ENCODE results near the gene ERVV-1.
"Not testable (repeated sequence)": the region's sequence is repeated elsewhere in the genome, so short reads cannot be mapped to it uniquely, and the experiment has no call there.

The ERVV-1 gene, protein sequence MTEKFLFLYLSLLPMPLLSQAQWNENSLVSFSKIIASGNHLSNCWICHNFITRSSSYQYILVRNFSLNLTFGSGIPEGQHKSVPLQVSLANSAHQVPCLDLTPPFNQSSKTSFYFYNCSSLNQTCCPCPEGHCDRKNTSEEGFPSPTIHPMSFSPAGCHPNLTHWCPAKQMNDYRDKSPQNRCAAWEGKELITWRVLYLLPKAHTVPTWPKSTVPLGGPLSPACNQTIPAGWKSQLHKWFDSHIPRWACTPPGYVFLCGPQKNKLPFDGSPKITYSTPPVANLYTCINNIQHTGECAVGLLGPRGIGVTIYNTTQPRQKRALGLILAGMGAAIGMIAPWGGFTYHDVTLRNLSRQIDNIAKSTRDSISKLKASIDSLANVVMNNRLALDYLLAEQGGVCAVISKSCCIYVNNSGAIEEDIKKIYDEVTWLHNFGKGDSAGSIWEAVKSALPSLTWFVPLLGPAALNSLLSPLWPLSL

DNA sequence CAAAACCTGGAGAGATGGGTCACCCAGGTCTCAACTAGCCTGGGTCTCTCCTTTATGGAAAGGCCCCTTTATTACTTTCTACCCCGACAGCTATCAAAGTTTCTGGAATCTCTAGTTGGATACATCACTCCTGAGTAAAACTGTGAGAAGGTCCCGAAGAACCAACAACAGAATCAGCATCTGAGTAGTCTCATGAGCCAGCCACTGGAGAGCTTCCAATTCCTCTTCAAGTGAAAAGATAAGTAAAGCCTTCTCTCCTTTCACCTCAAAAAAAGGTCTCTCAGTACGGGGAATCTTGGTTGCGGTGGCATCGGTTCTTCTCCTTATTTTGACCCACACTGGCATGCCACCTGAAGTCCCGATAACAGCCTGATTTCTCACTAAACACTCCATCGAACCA is at the start of gene ERVV-1:
Gene ERVV-1 (plus strand): TSS at position 301 of the 400 bp plus-strand sequence. CDS start 170 bp downstream, outside the sequence.
- no peak for DNase-seq (ENCODE audit: low spot score)
- in situ Hi-C loops (cut with MboI; ENCODE audit: low sequenced_read_pairs, unreplicated experiment), result no loop called here
- TF ChIP-seq, protein P1, sequence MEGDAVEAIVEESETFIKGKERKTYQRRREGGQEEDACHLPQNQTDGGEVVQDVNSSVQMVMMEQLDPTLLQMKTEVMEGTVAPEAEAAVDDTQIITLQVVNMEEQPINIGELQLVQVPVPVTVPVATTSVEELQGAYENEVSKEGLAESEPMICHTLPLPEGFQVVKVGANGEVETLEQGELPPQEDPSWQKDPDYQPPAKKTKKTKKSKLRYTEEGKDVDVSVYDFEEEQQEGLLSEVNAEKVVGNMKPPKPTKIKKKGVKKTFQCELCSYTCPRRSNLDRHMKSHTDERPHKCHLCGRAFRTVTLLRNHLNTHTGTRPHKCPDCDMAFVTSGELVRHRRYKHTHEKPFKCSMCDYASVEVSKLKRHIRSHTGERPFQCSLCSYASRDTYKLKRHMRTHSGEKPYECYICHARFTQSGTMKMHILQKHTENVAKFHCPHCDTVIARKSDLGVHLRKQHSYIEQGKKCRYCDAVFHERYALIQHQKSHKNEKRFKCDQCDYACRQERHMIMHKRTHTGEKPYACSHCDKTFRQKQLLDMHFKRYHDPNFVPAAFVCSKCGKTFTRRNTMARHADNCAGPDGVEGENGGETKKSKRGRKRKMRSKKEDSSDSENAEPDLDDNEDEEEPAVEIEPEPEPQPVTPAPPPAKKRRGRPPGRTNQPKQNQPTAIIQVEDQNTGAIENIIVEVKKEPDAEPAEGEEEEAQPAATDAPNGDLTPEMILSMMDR (IDR thresholded peaks at IDR 0.05; ENCODE audit: borderline replicate concordance, control extremely low read depth, extremely low read depth, insufficient read depth, missing control alignments), result no peak

DNA sequence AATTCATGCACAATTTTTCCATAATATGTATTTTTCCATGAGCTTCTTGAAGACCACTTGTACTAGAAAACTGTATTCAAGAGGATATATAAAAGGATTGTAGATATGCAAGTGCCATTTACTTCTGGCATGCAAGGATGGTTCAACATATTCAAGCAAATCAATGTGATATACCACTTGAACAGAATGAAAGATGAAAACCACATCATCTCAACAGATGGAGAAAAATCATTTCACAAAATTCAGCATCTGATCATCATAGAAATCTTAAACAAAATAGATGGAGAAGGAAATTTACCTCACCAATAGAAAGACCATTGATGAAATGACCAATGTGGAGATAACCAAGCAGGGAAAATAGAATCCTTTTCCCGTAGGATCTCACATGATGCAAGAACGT is 45.9 kb upstream of the ERVV-1 start:
- TF ChIP-seq, protein P1 (IDR thresholded peaks at IDR 0.05; ENCODE audit: borderline replicate concordance, control extremely low read depth, extremely low read depth, insufficient read depth, missing control alignments), result no peak
- DNase-seq (ENCODE audit: low spot score), result no peak
- in situ Hi-C loops (cut with MboI; ENCODE audit: low sequenced_read_pairs, unreplicated experiment), result no loop called here

DNA sequence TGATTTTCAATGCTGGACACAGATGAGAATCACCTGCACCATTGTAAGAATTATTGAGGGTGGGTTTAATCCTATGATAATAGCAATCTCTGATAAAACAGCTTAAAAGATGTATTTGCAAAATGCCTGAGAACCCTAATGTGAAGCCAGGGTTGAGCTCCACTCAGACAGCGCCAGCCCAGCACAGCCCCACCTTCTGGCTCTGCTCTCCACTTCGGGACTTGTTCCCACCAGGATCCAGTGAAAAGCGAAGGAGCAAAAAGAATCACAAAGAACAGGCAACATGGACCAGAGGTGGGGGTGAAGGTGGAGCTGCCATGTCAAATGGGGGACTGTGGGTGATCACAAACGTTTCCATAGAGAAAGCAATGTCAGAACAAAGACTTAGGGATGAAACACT is 32.4 kb upstream of the ERVV-1 start:
- in situ Hi-C loops (cut with MboI; ENCODE audit: low sequenced_read_pairs, unreplicated experiment), result no loop called here
- DNase-seq (ENCODE audit: low spot score), result no peak
- TF ChIP-seq, protein P1 (IDR thresholded peaks at IDR 0.05; ENCODE audit: borderline replicate concordance, control extremely low read depth, extremely low read depth, insufficient read depth, missing control alignments), result no peak

DNA sequence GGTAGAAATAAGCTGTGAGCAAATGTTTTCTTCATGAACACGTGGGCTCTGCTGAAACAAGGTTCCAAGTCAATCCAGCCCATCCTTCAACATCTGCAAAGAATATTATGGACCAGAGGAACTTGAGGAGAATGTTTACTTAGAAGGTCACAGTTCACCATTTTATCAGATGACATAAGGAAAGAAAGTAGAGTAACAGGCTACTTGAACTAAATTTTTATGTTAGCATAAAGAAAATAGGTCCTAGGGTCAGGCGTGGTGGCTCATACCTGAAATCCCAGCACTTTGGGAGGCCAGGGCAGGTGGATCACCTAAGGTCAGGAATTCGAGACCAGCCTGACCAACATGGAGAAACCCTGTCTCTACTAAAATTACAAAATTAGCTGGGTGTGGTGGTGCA is 30.6 kb upstream of the ERVV-1 start:
- in situ Hi-C loops (cut with MboI; ENCODE audit: low sequenced_read_pairs, unreplicated experiment), result not testable (repeated sequence)

DNA sequence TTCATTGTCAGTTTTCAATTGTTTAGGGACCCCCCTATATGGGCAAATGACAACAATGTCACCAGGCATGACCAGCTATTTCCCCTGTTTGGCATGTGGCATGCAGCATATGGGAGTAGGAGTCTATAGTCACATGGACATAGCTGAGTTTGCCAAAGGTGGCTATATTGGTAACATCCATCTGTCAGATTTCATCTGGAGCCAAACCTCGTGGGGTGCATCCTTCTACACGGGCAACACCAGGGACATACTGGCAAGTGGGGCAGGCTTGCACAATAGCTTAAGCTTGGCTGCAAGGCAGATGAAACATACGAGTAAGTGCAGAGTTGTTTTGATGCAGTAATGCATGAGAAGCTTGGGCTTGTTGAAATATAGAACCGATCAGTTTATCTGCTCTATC is 26.5 kb upstream of the ERVV-1 start:
- no peak for DNase-seq (ENCODE audit: low spot score)
- in situ Hi-C loops (cut with MboI; ENCODE audit: low sequenced_read_pairs, unreplicated experiment), result no loop called here
- TF ChIP-seq, protein P1 (IDR thresholded peaks at IDR 0.05; ENCODE audit: borderline replicate concordance, control extremely low read depth, extremely low read depth, insufficient read depth, missing control alignments), result no peak

More for the DNA sequence above, 30.6 kb upstream of the ERVV-1 start:
- not testable (repeated sequence) for DNase-seq (ENCODE audit: low spot score)

DNA sequence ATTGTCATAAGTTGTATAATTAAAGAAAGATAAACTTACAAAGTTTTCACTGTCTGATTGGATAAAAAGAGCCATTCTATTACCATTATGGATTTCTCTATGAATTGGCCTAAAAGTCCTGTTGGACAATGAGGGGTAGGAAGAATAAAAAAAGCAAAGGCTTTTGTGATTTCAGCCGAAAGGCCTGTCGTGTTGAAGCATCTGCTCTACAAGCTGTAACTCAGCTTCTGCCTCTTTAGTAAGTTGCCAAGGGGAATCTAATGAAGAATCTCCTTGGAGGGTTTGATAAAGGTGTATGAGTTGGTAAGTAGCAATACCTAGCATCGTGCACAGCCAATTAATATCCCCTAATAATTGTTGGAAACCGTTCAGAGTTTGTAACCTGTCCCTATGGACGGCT is 25.2 kb upstream of the ERVV-1 start:
- TF ChIP-seq, protein P1 (IDR thresholded peaks at IDR 0.05; ENCODE audit: borderline replicate concordance, control extremely low read depth, extremely low read depth, insufficient read depth, missing control alignments), result no peak
- in situ Hi-C loops (cut with MboI; ENCODE audit: low sequenced_read_pairs, unreplicated experiment), result no loop called here

DNA sequence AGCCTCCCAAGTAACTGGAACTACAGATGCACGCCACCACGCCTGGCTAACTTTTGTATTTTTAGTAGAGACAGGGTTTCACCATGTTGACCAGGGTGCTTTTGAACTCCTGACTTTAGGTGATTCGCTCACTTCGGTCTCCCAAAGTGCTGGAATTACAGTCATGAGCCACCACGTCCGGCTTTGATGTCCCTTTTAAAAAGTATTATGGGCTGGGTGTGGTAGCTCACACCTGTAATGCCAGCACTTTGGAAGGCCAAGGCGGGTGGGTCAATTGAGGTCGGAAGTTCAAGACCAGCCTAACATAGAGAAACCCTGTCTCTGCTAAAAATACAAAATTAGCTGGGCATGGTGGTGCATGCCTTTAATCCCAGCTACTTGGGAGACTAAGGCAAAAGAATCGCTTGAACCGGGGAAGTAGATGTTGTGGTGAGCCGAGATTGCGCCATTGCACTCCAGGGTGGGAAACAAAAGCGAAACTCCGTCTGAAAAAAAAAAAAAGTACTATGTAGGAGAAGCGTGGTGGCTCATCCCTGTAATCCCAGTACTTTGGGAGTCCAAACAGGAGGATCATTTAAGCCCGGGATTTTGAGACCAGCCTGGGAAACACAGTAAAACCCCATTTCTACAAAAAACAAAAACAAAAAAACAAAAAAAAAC is 22.8 kb upstream of the ERVV-1 start:
- in situ Hi-C loops (cut with MboI; ENCODE audit: low sequenced_read_pairs, unreplicated experiment), result no loop called here
- TF ChIP-seq, protein P1 (IDR thresholded peaks at IDR 0.05; ENCODE audit: borderline replicate concordance, control extremely low read depth, extremely low read depth, insufficient read depth, missing control alignments), result no peak
- DNase-seq (ENCODE audit: low spot score), result no peak

More for the DNA sequence above, 25.2 kb upstream of the ERVV-1 start:
- DNase-seq (ENCODE audit: low spot score), result no peak

All from GM13976 (cell line).